Natural killer cell treated with Interleukin-12 subunit alpha and Interleukin-12 subunit beta and Interleukin-15 and Interleukin-18, amount 100 ng/mL, for 72 hours (primary cell): ENCODE data around the gene ATP8A2. TPM values are rescaled to one million over a fixed set of nuclear protein-coding genes. Genes with fewer than 3 reads are reported as not detected.
"Not testable (repeated sequence)": the region's sequence is repeated elsewhere in the genome, so short reads cannot be mapped to it uniquely, and the experiment has no call there.

Experiments used
- ATAC-seq, 2 donors: fragments of 150-1000 bp; cut with Tn5 transposase in 1 of 2; sonication (Bioruptor Pico), chemical (Tn5 transposase) in 1 of 2; 2 replicates each; pipeline ENCODE4 v1.10.0; 2021
- DNase-seq: peaks from one replicate; pipeline ENCODE4 v3.0.0; 2022; ENCODE audit warnings: low spot score
- H3K27ac Mint-ChIP-seq, 2 donors: 1 replicate in 1 of 2; 2 replicates in 1 of 2; pipeline ENCODE4 v1.8.0; 2022; ENCODE audit warnings: mixed read lengths in 2 of 2, mild to moderate bottlenecking in 1 of 2, moderate library complexity in 1 of 2
- H3K27me3 Mint-ChIP-seq, 2 donors: 1 replicate in 1 of 2; 2 replicates in 1 of 2; pipeline ENCODE4 v1.8.0; 2022; ENCODE audit warnings: mixed read lengths in 2 of 2
- H3K36me3 Mint-ChIP-seq: one replicate; pipeline ENCODE4 v1.8.0; 2022; ENCODE audit warnings: mixed read lengths
- H3K4me1 Mint-ChIP-seq, 2 donors: 1 replicate in 1 of 2; 2 replicates in 1 of 2; pipeline ENCODE4 v1.8.0; 2022; ENCODE audit warnings: low read depth in 2 of 2, mixed read lengths in 2 of 2, mild to moderate bottlenecking in 1 of 2
- H3K4me3 Mint-ChIP-seq: one replicate; pipeline ENCODE4 v1.8.0; 2022; ENCODE audit warnings: mixed read lengths
- H3K9me3 Mint-ChIP-seq: 2 replicates; pipeline ENCODE4 v1.8.0; 2022; ENCODE audit warnings: mixed read lengths
- total RNA-seq, 2 donors: library from RNA; stranded (reverse); gene quantifications; one replicate each; pipeline ENCODE4 v1.2.3, GENCODE V29; 2022

ATP8A2 gene
- total RNA-seq, 2 donors from 2014 or later = 0.10 to 0.14 TPM

DNA sequence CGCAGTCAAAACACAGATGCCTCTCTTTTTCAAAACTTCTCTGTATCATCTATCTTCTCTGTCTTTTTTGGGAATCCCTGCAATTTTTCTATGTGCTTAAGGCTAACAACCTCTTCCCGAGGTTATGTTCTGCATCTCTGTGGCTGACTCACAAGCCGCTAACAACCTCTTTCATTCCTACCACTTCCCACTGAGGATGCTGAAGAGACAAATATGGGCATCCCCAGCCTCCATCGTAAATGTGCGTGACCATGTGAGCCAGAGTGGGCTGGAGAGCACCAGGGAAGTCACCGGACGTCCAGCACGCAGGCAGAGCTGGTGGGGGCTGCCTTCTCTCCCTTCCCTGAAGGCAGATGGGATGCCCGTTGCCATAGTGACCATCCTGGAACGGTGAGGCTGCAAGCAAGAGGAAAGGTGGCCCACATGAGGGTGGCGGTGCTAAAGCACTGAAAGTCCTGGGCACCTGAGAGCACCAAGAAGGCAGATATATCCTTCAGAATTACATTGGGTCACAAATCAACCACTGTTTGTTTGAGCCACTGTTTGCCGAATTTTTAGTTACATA is 557.2 kb downstream of the ATP8A2 start:
- Mint-ChIP-seq H3K36me3 (no peaks in the 10 kb centered on the region), H3K4me1 (no peaks in the 10 kb centered on the region), H3K9me3 (no peaks in the 10 kb centered on the region), H3K27me3 (peaks cover 18 to 23% of the 10 kb centered on the region in 2 donors), H3K4me3 (no peak overlapping the region), H3K27ac (no peak overlapping the region)
- ATAC-seq (no peak), DNase-seq (no peak)

DNA sequence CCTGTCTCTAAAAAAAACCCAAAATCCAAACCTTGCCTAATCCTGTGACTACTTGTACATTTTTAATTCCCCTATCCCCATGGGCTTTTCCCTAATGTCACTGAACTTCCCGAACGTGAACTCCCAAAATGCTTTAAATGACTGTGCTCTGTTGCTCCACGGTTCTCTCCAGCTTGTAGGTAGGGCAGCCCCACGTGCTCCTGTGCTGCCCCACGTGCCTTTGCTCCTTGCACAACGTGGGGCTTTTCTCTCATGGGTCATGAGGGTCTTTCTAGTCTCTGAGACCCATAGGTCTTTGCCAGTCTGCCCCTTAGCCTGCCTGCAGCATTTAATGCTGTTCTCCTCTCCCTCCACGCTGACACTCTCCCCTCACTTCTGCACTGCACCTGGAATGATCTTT is 558.0 kb downstream of the ATP8A2 start:
- ATAC-seq = no peak
- H3K4me3 Mint-ChIP-seq = no peak overlapping the region
- no peak for DNase-seq
- H3K27me3 Mint-ChIP-seq = peaks cover 13 to 15% of the 10 kb centered on the region in 2 donors
- H3K27ac Mint-ChIP-seq = no peak overlapping the region
- no peaks in the 10 kb centered on the region for H3K36me3 Mint-ChIP-seq
- no peaks in the 10 kb centered on the region for H3K4me1 Mint-ChIP-seq
- no peaks in the 10 kb centered on the region for H3K9me3 Mint-ChIP-seq

DNA sequence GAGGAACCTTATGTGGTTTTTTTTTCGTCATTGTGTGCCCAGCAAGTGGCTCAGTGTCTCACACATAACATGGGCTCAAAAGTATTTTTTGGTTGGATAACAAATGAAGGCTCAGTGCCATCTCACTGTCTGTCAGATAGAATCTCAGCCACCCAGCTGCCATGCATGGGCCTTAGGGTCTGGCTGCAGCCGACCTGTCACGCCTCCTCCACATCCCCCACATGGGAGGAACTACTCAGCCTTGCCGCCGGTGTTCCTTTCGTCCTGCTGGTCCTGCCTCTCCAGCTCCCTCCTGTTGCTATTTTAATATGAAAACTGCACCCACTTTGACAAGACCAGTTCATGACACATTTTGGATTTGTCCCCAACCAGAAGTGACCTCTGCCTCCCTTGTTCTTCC is 558.9 kb downstream of the ATP8A2 start:
- no peaks in the 10 kb centered on the region for H3K9me3 Mint-ChIP-seq
- H3K27me3 Mint-ChIP-seq = peaks cover 13 to 14% of the 10 kb centered on the region in 2 donors
- no peak overlapping the region for H3K27ac Mint-ChIP-seq
- H3K36me3 Mint-ChIP-seq = no peaks in the 10 kb centered on the region
- ATAC-seq = no peak
- H3K4me3 Mint-ChIP-seq = no peak overlapping the region
- no peaks in the 10 kb centered on the region for H3K4me1 Mint-ChIP-seq
- DNase-seq = no peak

DNA sequence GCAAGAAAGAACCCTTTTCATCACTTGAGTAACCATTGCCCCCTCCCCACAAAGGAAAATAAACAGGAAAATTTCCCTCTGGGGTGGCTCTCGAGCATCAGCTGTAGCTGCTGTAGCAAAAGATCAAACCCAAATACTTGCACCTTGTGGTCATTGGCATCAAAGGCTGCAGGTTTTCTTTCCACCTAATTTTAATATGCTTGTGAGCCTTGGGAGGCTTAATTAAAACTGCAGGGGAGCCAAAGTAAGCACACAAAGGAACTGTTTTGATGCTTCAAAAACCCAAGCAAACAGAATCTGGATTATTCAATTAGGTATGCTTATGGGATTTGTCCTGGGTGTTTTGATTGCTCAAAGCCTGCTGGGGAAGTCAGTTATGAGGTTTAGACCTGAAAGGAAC is 560.6 kb downstream of the ATP8A2 start:
- Mint-ChIP-seq H3K27me3 (peaks cover 7% of the 10 kb centered on the region in 2 donors), H3K9me3 (no peaks in the 10 kb centered on the region), H3K36me3 (no peaks in the 10 kb centered on the region), H3K4me3 (no peak overlapping the region), H3K4me1 (no peaks in the 10 kb centered on the region), H3K27ac (no peak overlapping the region)
- DNase-seq (no peak), ATAC-seq (no peak)

DNA sequence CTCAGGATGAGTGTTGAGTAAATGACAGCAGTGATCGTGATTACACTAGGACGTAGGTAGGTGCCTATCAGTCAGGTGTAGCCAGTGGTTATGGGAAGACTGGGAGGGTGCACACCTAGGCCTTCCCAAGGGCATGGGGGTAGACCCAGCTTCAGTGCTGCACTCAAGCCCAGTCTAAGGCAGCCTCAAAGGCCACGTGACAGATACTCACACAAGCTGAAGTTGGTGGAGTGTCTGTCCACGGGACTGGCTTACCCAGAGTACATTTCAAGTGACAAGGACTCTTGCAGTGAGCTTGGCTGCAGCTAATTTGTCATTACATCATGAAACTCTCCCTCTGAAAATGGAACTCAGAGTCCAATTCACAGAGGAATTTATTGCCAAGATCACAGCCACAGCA is 561.7 kb downstream of the ATP8A2 start:
- no peaks in the 10 kb centered on the region for H3K9me3 Mint-ChIP-seq

DNA sequence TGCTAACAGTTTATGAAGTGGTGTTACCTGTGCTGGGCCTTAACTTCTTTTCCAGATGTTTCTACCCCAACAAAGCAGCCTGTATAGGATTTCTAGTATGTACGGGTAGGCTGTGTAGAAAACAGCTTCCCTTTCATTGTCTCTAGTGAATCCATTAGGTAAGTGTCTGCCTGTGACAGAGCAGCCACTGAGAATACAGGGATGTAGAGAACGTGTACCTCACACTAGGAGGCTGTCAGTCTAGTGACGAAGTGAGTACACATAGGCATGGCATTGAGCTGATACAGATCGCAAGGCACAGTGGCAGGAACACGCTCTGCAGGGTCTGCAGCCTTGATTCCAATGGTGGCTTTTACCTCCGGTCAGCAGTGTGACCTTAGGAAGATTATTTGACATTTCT is 562.4 kb downstream of the ATP8A2 start:
- DNase-seq (no peak), ATAC-seq (no peak)
- Mint-ChIP-seq H3K4me3 (no peak overlapping the region), H3K27me3 (peaks cover under 1 to 7% of the 10 kb centered on the region in 2 donors), H3K4me1 (no peaks in the 10 kb centered on the region), H3K9me3 (no peaks in the 10 kb centered on the region), H3K36me3 (no peaks in the 10 kb centered on the region), H3K27ac (no peak overlapping the region)

More for the DNA sequence above, 561.7 kb downstream of the ATP8A2 start:
- Mint-ChIP-seq H3K4me1 (no peaks in the 10 kb centered on the region), H3K27me3 (peaks cover 7% of the 10 kb centered on the region in 2 donors), H3K27ac (no peak overlapping the region), H3K4me3 (no peak overlapping the region), H3K36me3 (no peaks in the 10 kb centered on the region)
- ATAC-seq = no peak
- no peak for DNase-seq

DNA sequence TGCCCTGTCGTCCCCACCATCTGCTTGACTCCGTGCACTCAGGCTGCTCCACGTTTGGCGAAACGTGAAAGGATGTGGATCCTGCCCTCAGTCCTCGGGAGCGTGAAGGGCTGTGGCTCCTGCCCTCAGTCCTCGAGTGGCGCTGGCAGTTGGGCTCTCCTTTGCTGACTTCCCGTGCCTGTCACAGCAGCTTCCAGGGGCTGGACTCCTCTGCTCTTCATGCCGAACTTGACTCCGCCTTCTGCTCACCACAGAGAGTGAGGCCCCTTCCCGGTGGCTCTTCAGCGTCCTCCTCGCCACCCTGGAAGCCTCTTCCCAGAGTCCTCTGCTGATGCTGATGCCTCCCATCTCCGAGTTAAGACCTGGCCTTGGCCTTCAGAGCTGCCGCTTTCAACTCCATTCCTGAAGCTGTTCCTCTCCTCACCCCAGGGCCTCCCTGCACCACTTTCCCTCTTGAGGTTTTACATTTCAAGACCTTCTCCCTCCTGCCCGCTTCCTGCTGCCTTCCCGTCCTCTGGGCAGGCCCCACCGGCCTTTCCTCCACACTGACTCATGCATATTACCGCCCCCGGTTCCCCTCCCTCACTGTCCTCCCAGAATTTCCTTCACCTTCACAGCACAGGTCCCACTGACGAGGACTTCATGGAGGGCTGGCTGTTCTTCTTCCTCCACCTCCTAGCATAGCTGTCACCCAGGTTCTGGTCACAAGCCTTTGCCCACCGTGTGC is 568.4 kb downstream of the ATP8A2 start:
- H3K9me3 Mint-ChIP-seq = no peaks in the 10 kb centered on the region
- no peak overlapping the region for H3K4me3 Mint-ChIP-seq
- ATAC-seq (peak; percentile 24 to 43), DNase-seq (no peak)
- no peaks in the 10 kb centered on the region for H3K36me3 Mint-ChIP-seq
- peaks cover 0 to 4% of the 10 kb centered on the region in 2 donors for H3K4me1 Mint-ChIP-seq
- H3K27me3 Mint-ChIP-seq = peaks cover 12 to 16% of the 10 kb centered on the region in 2 donors
- H3K27ac Mint-ChIP-seq = no peak overlapping the region

DNA sequence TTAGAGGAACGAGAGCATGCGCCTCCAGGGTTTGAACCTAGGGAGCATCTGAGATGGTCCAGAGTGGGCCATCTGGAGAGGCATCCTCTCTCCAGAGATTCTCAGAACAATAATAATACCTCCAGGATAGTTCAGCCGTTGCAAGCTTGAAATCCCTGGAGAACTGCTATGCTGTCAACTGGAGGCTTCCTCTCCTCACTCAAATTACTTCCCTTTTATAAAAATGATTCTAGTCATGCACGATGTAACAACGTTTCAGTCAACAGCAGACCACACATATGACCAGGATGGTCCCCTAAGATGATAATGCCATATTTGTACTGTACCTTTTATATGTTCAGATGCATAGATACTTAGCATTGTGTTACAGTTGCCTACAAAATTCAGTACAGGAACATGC is 571.3 kb downstream of the ATP8A2 start:
- Mint-ChIP-seq H3K27me3 (peaks cover 18 to 20% of the 10 kb centered on the region in 2 donors), H3K4me3 (no peak overlapping the region), H3K27ac (no peak overlapping the region), H3K36me3 (no peaks in the 10 kb centered on the region), H3K4me1 (peaks cover 0 to 4% of the 10 kb centered on the region in 2 donors), H3K9me3 (no peaks in the 10 kb centered on the region)
- ATAC-seq = no peak
- DNase-seq = no peak

DNA sequence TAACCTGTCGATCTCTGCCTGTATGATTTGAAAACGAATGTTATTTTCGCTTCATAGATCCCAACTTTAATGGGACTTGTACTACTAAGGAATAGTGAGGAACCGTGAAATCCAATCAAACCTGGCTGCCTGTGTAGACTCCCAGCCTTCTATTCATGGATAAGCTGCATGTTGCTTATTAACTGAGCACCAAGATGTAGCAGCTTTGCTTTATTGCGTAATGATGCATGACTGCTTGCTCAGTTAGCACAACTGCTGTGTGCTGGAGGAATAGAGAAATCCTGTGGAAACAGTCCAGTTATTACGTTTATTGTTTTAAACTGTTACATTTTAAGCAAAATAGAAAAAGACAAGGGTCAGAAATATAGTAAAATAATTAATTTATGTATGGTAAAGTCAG is 571.9 kb downstream of the ATP8A2 start:
- Mint-ChIP-seq H3K36me3 (no peaks in the 10 kb centered on the region), H3K9me3 (no peaks in the 10 kb centered on the region), H3K27me3 (peaks cover 18 to 20% of the 10 kb centered on the region in 2 donors), H3K27ac (no peak overlapping the region), H3K4me3 (no peak overlapping the region), H3K4me1 (peaks cover 0 to 4% of the 10 kb centered on the region in 2 donors)
- ATAC-seq (no peak), DNase-seq (no peak)

DNA sequence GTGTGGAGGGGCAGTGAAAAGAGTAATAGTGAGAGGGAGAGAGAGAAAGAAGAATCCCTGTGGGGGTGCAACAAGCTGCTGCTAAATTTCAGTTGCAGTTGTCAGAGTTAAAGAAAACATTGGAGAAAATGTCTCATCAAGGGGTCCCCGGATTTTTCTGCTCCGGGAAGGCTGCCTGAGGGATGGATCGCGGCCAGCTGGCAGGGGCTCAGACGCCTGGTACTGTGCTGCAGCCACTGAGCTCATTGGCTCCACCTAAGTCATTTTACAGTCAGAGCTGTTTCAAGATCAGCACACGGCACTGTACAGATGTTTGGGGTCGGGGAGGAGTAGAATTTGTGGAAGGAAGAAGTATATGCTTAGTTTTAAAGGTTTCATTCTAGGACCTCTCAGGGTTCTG is 573.8 kb downstream of the ATP8A2 start:
- Mint-ChIP-seq H3K27ac (no peak overlapping the region), H3K4me3 (no peak overlapping the region)

DNA sequence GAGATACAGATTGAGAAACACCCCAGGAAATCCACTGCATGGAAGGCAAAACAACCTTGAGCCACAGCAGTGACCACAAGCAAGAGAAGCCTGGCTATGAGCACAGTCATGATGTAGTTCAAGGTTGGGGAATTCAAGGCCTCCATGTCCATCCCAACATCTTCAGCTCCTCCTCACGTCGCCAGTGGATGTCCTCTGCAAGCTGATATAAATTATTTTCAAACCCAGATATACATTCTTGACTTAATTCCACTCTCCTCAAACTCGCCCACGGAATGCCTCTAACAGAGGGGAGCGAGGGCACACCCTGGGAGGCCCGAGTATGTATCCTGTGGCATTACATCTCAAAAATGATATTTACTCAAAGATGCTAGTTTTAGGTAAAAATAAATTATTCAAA is 574.5 kb downstream of the ATP8A2 start:
- ATAC-seq (no peak), DNase-seq (no peak)
- H3K27me3 Mint-ChIP-seq = peaks cover 10 to 15% of the 10 kb centered on the region in 2 donors
- no peaks in the 10 kb centered on the region for H3K36me3 Mint-ChIP-seq
- H3K27ac Mint-ChIP-seq = no peak overlapping the region
- H3K4me1 Mint-ChIP-seq = peaks cover 0 to 2% of the 10 kb centered on the region in 2 donors
- no peaks in the 10 kb centered on the region for H3K9me3 Mint-ChIP-seq
- H3K4me3 Mint-ChIP-seq = no peak overlapping the region

More for the DNA sequence above, 573.8 kb downstream of the ATP8A2 start:
- Mint-ChIP-seq H3K9me3 (no peaks in the 10 kb centered on the region), H3K27me3 (peaks cover 14 to 18% of the 10 kb centered on the region in 2 donors), H3K4me1 (peaks cover 0 to 4% of the 10 kb centered on the region in 2 donors), H3K36me3 (no peaks in the 10 kb centered on the region)
- ATAC-seq (no peak), DNase-seq (no peak)

DNA sequence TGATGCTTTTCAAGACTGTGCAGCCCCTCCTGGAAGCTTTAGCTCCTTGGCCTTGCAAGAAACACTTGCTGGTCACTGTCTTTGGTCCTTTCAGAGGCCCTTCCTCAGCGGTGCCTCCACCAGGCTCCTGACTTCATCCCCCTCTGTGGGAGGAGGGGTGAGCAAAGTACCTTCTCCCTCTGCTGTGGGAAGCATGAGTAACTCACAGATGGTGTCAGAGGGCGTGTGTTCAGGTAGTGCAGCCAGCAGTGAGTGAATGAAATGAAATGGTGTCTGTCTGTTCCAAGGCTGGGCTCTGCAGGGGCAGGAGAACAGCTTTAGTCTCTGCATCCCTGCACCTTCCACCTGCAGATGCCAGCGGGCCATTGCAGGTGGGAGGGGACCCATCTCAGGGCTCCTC is 577.1 kb downstream of the ATP8A2 start:
- Mint-ChIP-seq H3K4me1 (no peaks in the 10 kb centered on the region), H3K9me3 (no peaks in the 10 kb centered on the region), H3K36me3 (no peaks in the 10 kb centered on the region), H3K27ac (no peak overlapping the region), H3K27me3 (peaks cover 4 to 10% of the 10 kb centered on the region in 2 donors), H3K4me3 (no peak overlapping the region)
- ATAC-seq (no peak), DNase-seq (no peak)

DNA sequence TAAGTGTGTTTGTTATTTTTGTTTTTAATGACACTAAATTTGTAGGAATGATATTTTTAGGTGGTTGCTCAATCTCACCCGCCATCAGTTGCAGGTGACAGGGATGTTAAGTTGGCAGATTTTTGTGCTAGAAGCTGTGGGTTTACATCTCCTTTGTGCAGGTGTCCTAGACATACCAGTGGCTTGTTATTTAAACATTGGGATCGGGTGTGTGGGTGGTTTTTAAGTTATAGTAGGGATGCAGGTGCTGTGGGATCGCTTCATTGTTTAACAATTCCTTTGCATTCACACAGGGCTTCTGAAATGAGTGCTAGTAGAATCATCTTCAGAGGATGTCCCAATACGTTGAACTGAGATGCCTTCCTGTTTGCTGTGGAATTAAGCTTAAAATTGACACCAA is 580.1 kb downstream of the ATP8A2 start:
- H3K4me3 Mint-ChIP-seq = no peak overlapping the region
- peaks cover 9% of the 10 kb centered on the region for H3K36me3 Mint-ChIP-seq
- no peak for DNase-seq
- peaks cover 8% of the 10 kb centered on the region for H3K9me3 Mint-ChIP-seq
- no peak overlapping the region for H3K27ac Mint-ChIP-seq
- no peaks in the 10 kb centered on the region for H3K4me1 Mint-ChIP-seq
- peaks cover 4 to 8% of the 10 kb centered on the region in 2 donors for H3K27me3 Mint-ChIP-seq
- ATAC-seq = no peak

DNA sequence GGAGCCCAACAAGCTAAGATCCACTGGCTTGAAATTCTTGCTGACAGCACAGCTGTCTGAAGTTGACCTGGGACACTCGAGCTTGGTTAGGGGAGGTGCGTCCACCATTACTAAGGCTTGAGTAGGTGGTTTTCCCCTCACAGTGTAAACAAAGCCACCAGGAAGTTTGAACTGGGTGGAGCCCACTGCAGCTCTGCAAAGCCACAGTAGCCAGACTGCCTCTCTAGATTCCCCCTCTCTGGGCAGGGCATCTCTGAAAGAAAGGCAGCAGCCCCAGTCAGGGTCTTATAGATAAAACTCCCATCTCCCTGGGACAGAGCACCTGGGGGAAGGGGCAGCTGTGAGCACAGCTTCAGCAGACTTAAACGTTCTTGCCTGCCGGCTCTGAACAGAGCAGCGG is 582.3 kb downstream of the ATP8A2 start:
- H3K4me1 Mint-ChIP-seq, H3K27me3 Mint-ChIP-seq, H3K27ac Mint-ChIP-seq, DNase-seq, ATAC-seq, H3K36me3 Mint-ChIP-seq, H3K9me3 Mint-ChIP-seq, H3K4me3 Mint-ChIP-seq: not testable (repeated sequence)
